Endothelial cell of umbilical vein (primary cell): Measurements from ENCODE around the gene CD38. TPM values are rescaled to one million over a fixed set of nuclear protein-coding genes. Genes with fewer than 3 reads are reported as not detected.

Experiments
- BruUV-seq: library from RNA; stranded (reverse); fragments of 400-500 nt; replicated peaks from 2 replicates; lab custom pipeline; 2021; lab: Mats Ljungman, UMichigan
- CTCF ChIA-PET: fragments of 300-600, 350-600 bp; sonication (Branson Sonifier 250); formaldehyde crosslinking; loops from one replicate; lab custom pipeline; 2021; ENCODE audit warnings: antibody characterized with exemption, inconsistent platforms; lab: Charles Lee
- POLR2A ChIA-PET: fragments of 300-600, 350-600 bp; sonication (Branson Sonifier 250); formaldehyde crosslinking; loops from one replicate; lab custom pipeline; 2021; ENCODE audit warnings: antibody characterized with exemption, inconsistent platforms; lab: Charles Lee
- DNase-seq: peaks from one replicate; pipeline ENCODE4 v3.0.0-alpha.2; 2011; ENCODE audit warnings: low read depth, low spot score
- FAIRE-seq: peaks from 2 replicates; lab custom pipeline; 2011; peaks lifted over from hg19 to GRCh38; lab: Jason Lieb, UNC
- H2AFZ ChIP-seq: 2 replicates; pipeline ENCODE4 v1.6.0; 2012; ENCODE audit warnings: low read depth, low read length, control low read depth, inconsistent platforms
- H3K27ac ChIP-seq: 2 replicates; pipeline ENCODE4 v1.5.1; 2011; ENCODE audit warnings: low read depth, mild to moderate bottlenecking, control low read depth, low read length, moderate library complexity; ENCODE audit not compliant: insufficient read depth
- H3K27me3 ChIP-seq, 2 experiments: 2 replicates each; pipeline versions ENCODE4 v1.6.0 to v1.6.1; 2011; ENCODE audit warnings: low read length in 2 of 2, mixed read lengths in 1 of 2; ENCODE audit not compliant: control insufficient read depth in 2 of 2, insufficient read depth in 2 of 2
- H3K36me3 ChIP-seq, 2 experiments: 2 replicates in 1 of 2; 3 replicates in 1 of 2; pipeline ENCODE4 v1.5.1; 2011; ENCODE audit warnings: low read length in 2 of 2, mild to moderate bottlenecking in 1 of 2, moderate library complexity in 1 of 2; ENCODE audit not compliant: control insufficient read depth in 2 of 2, insufficient read depth in 2 of 2; ENCODE audit errors: extremely low read depth in 1 of 2
- H3K4me1 ChIP-seq: 3 replicates; pipeline ENCODE4 v1.5.1; 2011; ENCODE audit warnings: mild to moderate bottlenecking, low read length; ENCODE audit not compliant: control insufficient read depth, insufficient read depth; ENCODE audit errors: extremely low read depth
- H3K4me2 ChIP-seq: 2 replicates; pipeline ENCODE4 v1.6.1; 2011; ENCODE audit warnings: low read length, control low read depth, mixed read lengths; ENCODE audit not compliant: insufficient read depth
- H3K4me3 ChIP-seq, 3 experiments: fragments of 200-600 bp in 1 of 3; sonication (generic), shearing (Covaris generic) in 1 of 3; replicated peaks in 1 of 3; 2 replicates each; pipeline ENCODE4 v1.5.1; 2011 to 2016; ENCODE audit warnings: control low read depth in 3 of 3, low read length in 3 of 3, mild to moderate bottlenecking in 2 of 3, inconsistent platforms in 1 of 3, low read depth in 1 of 3, moderate library complexity in 1 of 3; ENCODE audit not compliant: insufficient read depth in 1 of 3
- H3K79me2 ChIP-seq: 2 replicates; pipeline ENCODE4 v1.6.0; 2012; ENCODE audit warnings: low read length, inconsistent platforms; ENCODE audit not compliant: control insufficient read depth, insufficient read depth
- H3K9ac ChIP-seq: replicated peaks from 2 replicates; pipeline ENCODE3; 2011; ENCODE audit warnings: low read length, control low read depth; ENCODE audit not compliant: insufficient read depth; ENCODE audit errors: extremely low read depth
- H3K9me1 ChIP-seq: replicated peaks from 3 replicates; pipeline ENCODE4 v1.6.0; 2011; ENCODE audit warnings: mild to moderate bottlenecking, low read length; ENCODE audit not compliant: control insufficient read depth, insufficient read depth; ENCODE audit errors: extremely low read depth
- H3K9me3 ChIP-seq: replicated peaks from 2 replicates; pipeline ENCODE4 v1.5.1; 2012; ENCODE audit warnings: low read length, inconsistent platforms; ENCODE audit not compliant: control insufficient read depth, insufficient read depth
- H4K20me1 ChIP-seq: replicated peaks from 2 replicates; pipeline ENCODE3; 2011; ENCODE audit warnings: mild to moderate bottlenecking, low read length; ENCODE audit not compliant: control insufficient read depth, insufficient read depth; ENCODE audit errors: extremely low read depth
- EZH2 ChIP-seq: IDR thresholded peaks from 2 replicates; pipeline ENCODE4 v1.6.1; 2012; ENCODE audit warnings: borderline replicate concordance, low read depth, mild to moderate bottlenecking, moderate library complexity, low read length, inconsistent platforms; ENCODE audit not compliant: severe bottlenecking
- FOS ChIP-seq: IDR thresholded peaks from 2 replicates; pipeline ENCODE4 v1.6.1; 2011; ENCODE audit warnings: mild to moderate bottlenecking, low read length, moderate library complexity, borderline replicate concordance; ENCODE audit not compliant: insufficient read depth
- GATA2 ChIP-seq: IDR thresholded peaks from 2 replicates; pipeline ENCODE4 v1.7.0; 2011; ENCODE audit warnings: low read depth, mild to moderate bottlenecking, moderate library complexity, mixed read lengths, low read length; ENCODE audit not compliant: insufficient read length, insufficient read depth
- JUN ChIP-seq: IDR thresholded peaks from 2 replicates; pipeline ENCODE4 v1.6.1; 2011; ENCODE audit warnings: borderline replicate concordance, low read depth; ENCODE audit not compliant: insufficient read length, insufficient read depth
- MYC ChIP-seq: IDR thresholded peaks from one replicate; pipeline ENCODE4 v1.6.1; 2011; ENCODE audit warnings: mild to moderate bottlenecking, low read depth, low read length
- POLR2A ChIP-seq: IDR thresholded peaks from 2 replicates; pipeline ENCODE4 v1.6.1; 2012; ENCODE audit warnings: low read depth, mild to moderate bottlenecking, control low read depth, low read length
- POLR2AphosphoS5 ChIP-seq: IDR thresholded peaks from 2 replicates; pipeline ENCODE4 v1.6.1; 2012; ENCODE audit warnings: low read depth, mild to moderate bottlenecking, control low read depth, low read length, moderate library complexity; ENCODE audit not compliant: insufficient read depth
- dilution Hi-C: fragments of 300-500 bp; cut with MboI; formaldehyde crosslinking; loops from one replicate; pipeline ENCODE4 v1.15.0; 2019; ENCODE audit warnings: low sequenced_read_pairs; ENCODE audit not compliant: extremely low pct_ligation_motif_present
- intact Hi-C: fragments of 100-400 bp; cut with micrococcal nuclease; formaldehyde crosslinking; loops from one replicate; pipeline ENCODE4 v1.10.0; 2022
- polyA plus RNA-seq, 4 experiments: library from polyadenylated mRNA; depleted of rRNA in 3 of 4; stranded (reverse) in 3 of 4; unstranded in 1 of 4; fragments of >200 nt; gene quantifications; 2 replicates each; pipeline versions ENCODE4 v1.2.1 to v1.2.3, GENCODE V29; 2011 to 2012; ENCODE audit warnings: missing spikeins in 1 of 4
- total RNA-seq: library from RNA; stranded (reverse); gene quantifications from 2 replicates; pipeline ENCODE4 v1.2.3, GENCODE V29; 2021
- TF ChIP-seq, protein P1 (sequence below), 2 donors: IDR thresholded peaks; 1 replicate in 1 of 2; 2 replicates in 1 of 2; pipeline ENCODE4 v1.5.1; 2011; ENCODE audit warnings: low read length in 2 of 2, mild to moderate bottlenecking in 2 of 2, moderate library complexity in 2 of 2, control low read depth in 1 of 2, inconsistent platforms in 1 of 2, low read depth in 1 of 2; ENCODE audit not compliant: insufficient read depth in 1 of 2; ENCODE audit errors: extremely low read depth in 1 of 2
- TF ChIP-seq, protein P2 (sequence below): IDR thresholded peaks from 2 replicates; pipeline ENCODE4 v1.6.1; 2011; ENCODE audit not compliant: insufficient read depth, insufficient read length

Gene CD38
- total and polyA plus RNA-seq, 2 donors (not counting 3 experiments of a cell fraction or from before 2014, with no cell fraction given) = 0.11 to 0.31 TPM

DNA sequence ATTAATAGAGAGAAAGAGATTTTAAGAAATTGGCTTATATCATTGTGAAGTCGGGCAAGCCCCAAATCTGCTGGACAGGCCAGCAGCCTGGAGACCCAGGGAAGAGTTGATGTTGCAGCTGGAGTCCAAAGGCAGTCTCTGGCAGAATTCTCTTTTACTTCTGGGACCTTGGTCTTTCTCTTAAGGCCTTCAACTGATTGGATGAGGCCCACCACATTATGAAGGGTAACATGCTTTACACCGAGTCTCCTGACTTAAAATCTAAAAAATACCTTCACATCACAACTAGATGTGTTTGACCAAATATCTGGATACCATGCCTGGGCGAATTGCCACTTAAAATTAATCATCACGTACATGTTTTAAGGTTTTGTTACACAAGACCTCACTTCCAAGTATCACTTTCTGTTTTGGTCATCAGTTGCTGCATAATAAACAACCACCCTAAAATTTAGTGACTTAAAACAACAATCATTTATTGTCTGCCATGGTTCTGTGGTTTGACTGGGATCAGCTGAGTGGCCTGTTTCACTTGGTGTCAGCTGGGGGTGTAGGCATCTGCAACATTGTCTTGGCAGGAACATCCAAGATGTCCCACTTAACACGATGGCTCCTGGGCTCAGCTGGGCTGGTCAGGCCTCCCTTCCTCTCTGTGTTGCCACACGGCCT is 3.4 kb downstream of the CD38 start:
- H3K27me3 ChIP-seq = peaks cover 16 to 34% of the 10 kb centered on the region in 2 experiments
- no peaks in the 10 kb centered on the region for H3K9me3 ChIP-seq
- H3K9me1 ChIP-seq = no peaks in the 10 kb centered on the region
- no peak for TF ChIP-seq FOS
- no peak for TF ChIP-seq POLR2AphosphoS5
- no peak for TF ChIP-seq POLR2A
- TF ChIP-seq JUN = no peak
- TF ChIP-seq, protein P1, sequence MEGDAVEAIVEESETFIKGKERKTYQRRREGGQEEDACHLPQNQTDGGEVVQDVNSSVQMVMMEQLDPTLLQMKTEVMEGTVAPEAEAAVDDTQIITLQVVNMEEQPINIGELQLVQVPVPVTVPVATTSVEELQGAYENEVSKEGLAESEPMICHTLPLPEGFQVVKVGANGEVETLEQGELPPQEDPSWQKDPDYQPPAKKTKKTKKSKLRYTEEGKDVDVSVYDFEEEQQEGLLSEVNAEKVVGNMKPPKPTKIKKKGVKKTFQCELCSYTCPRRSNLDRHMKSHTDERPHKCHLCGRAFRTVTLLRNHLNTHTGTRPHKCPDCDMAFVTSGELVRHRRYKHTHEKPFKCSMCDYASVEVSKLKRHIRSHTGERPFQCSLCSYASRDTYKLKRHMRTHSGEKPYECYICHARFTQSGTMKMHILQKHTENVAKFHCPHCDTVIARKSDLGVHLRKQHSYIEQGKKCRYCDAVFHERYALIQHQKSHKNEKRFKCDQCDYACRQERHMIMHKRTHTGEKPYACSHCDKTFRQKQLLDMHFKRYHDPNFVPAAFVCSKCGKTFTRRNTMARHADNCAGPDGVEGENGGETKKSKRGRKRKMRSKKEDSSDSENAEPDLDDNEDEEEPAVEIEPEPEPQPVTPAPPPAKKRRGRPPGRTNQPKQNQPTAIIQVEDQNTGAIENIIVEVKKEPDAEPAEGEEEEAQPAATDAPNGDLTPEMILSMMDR (IDR thresholded peaks at IDR 0.05; ENCODE audit: extremely low read depth in 1 of 2, insufficient read depth in 1 of 2, low read depth in 1 of 2, low read length in 2 of 2) = no peak
- TF ChIP-seq, protein P2, sequence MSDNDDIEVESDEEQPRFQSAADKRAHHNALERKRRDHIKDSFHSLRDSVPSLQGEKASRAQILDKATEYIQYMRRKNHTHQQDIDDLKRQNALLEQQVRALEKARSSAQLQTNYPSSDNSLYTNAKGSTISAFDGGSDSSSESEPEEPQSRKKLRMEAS = no peak
- no peak for TF ChIP-seq MYC
- TF ChIP-seq EZH2 = no peak
- no peak for TF ChIP-seq GATA2
- H3K36me3 ChIP-seq = no peaks in the 10 kb centered on the region
- no peak overlapping the region for H3K9ac ChIP-seq
- no peak overlapping the region for H3K4me3 ChIP-seq
- no peak overlapping the region for H2AFZ ChIP-seq
- no peak overlapping the region for H3K4me2 ChIP-seq
- H4K20me1 ChIP-seq = no peaks in the 10 kb centered on the region
- ChIA-PET CTCF (interaction anchor here (0.8 to 2.3 kb wide), 4 partner anchors 9 to 386 kb away, joined by 3 to 14 read pairs (median 5); no protein-coding TSS in a partner anchor), POLR2A (no interaction called here)
- intact Hi-C loops (no loop called here), dilution Hi-C loops (no loop called here)
- H3K27ac ChIP-seq = no peak overlapping the region
- DNase-seq = no peak
- peaks cover 15% of the 10 kb centered on the region for H3K4me1 ChIP-seq
- BruUV-seq = no TSS peak
- no peaks in the 10 kb centered on the region for H3K79me2 ChIP-seq
- FAIRE-seq = no peak
